K562 (cell line): ENCODE measurements around the gene BAK1. TPM values are rescaled to one million over a fixed set of nuclear protein-coding genes. Genes with fewer than 3 reads are reported as not detected.
"Not testable (repeated sequence)": the region's sequence is repeated elsewhere in the genome, so short reads cannot be mapped to it uniquely, and the experiment has no call there.

Experiments
- ATAC-seq: fragments of 200-7000 bp; cut with Tn5 transposase; 3 replicates; pipeline ENCODE4 v1.9.1; 2020; ENCODE audit warnings: moderate library complexity
- BruUV-seq: library from RNA; stranded (reverse); fragments of 400-500 nt; replicated peaks from 2 replicates; lab custom pipeline; 2021; lab: Mats Ljungman, UMichigan
- CTCF ChIA-PET: fragments of 300-600 bp; formaldehyde crosslinking; extraction: SDS; loops from one replicate; lab custom pipeline; 2021; ENCODE audit warnings: low intra/inter-chr PET ratio; lab: Yijun Ruan, JAX
- POLR2A ChIA-PET: fragments of 300-600, 350-650 bp; sonication (Branson Sonifier 250); formaldehyde crosslinking; extraction: SDS; loops from one replicate; lab custom pipeline; 2021; ENCODE audit warnings: antibody characterized with exemption, inconsistent platforms; lab: Yijun Ruan, JAX
- DNase-seq, 4 experiments: peaks; one replicate each; pipeline versions ENCODE4 v3.0.0 to v3.0.0-alpha.2; 2011 to 2018; ENCODE audit warnings: low spot score in 3 of 4, mixed read lengths in 3 of 4; ENCODE audit errors: extremely low read depth in 1 of 4
- FAIRE-seq: peaks from 2 replicates; lab custom pipeline; 2011; peaks lifted over from hg19 to GRCh38; lab: Jason Lieb, UNC
- H2AFZ ChIP-seq: 2 replicates; pipeline ENCODE4 v1.6.0; 2011; ENCODE audit warnings: low read depth, low read length, control low read depth, inconsistent platforms
- H3K27ac ChIP-seq: fragments of 200-600 bp; 3 replicates; pipeline ENCODE4 v1.8.0; 2011; ENCODE audit warnings: low read depth, mild to moderate bottlenecking, control low read depth, inconsistent platforms, low read length, moderate library complexity, mixed read lengths; ENCODE audit errors: extremely low read depth
- H3K27me3 ChIP-seq, 2 experiments: fragments of 300-600 bp in 1 of 2; 2 replicates in 1 of 2; 3 replicates in 1 of 2; pipeline versions ENCODE4 v1.6.0 to v1.8.0; 2011; ENCODE audit warnings: inconsistent platforms in 2 of 2, low read length in 2 of 2, mild to moderate bottlenecking in 1 of 2, mixed read lengths in 1 of 2, moderate library complexity in 1 of 2; ENCODE audit not compliant: control insufficient read depth in 2 of 2, insufficient read depth in 2 of 2
- H3K36me3 ChIP-seq: fragments of 300-600 bp; 3 replicates; pipeline ENCODE4 v1.8.0; 2011; ENCODE audit warnings: mild to moderate bottlenecking, low read length, inconsistent platforms; ENCODE audit not compliant: control insufficient read depth, insufficient read depth
- H3K4me1 ChIP-seq, 2 experiments: fragments of 200-600 bp in 1 of 2; replicated peaks in 1 of 2; 2 replicates in 1 of 2; 3 replicates in 1 of 2; pipeline versions ENCODE4 v1.5.1 to v1.8.0; 2011; ENCODE audit warnings: inconsistent platforms in 2 of 2, low read length in 2 of 2, mild to moderate bottlenecking in 1 of 2, mixed read lengths in 1 of 2, moderate library complexity in 1 of 2; ENCODE audit not compliant: control insufficient read depth in 2 of 2, insufficient read depth in 2 of 2
- H3K4me2 ChIP-seq: 2 replicates; pipeline ENCODE4 v1.6.1; 2011; ENCODE audit warnings: low read length, control low read depth, inconsistent platforms, mixed read lengths; ENCODE audit not compliant: insufficient read depth
- H3K4me3 ChIP-seq: fragments of 200-600 bp; sonication (generic), shearing (Covaris generic); 2 replicates; pipeline ENCODE4 v1.5.1; 2016; ENCODE audit warnings: control low read depth, inconsistent platforms
- H3K79me2 ChIP-seq: fragments of 200-600 bp; 3 replicates; pipeline ENCODE4 v1.8.0; 2011; ENCODE audit warnings: low read length, inconsistent platforms; ENCODE audit not compliant: control insufficient read depth, insufficient read depth
- H3K9ac ChIP-seq, 2 experiments: 2 replicates each; pipeline versions ENCODE4 v1.6.0 to v1.6.1; 2011; ENCODE audit warnings: low read depth in 2 of 2, low read length in 2 of 2, control low read depth in 1 of 2, inconsistent platforms in 1 of 2, mild to moderate bottlenecking in 1 of 2, mixed read lengths in 1 of 2; ENCODE audit not compliant: insufficient read depth in 1 of 2
- H3K9me1 ChIP-seq: one replicate; pipeline ENCODE4 v1.6.0; 2011; ENCODE audit warnings: inconsistent platforms, mild to moderate bottlenecking, low read length, moderate library complexity; ENCODE audit not compliant: control insufficient read depth, insufficient read depth
- H3K9me3 ChIP-seq: replicated peaks from 2 replicates; pipeline ENCODE4 v1.5.1; 2011; ENCODE audit warnings: low read depth, low read length, inconsistent platforms; ENCODE audit not compliant: control insufficient read depth, insufficient read depth
- H4K20me1 ChIP-seq: replicated peaks from 2 replicates; pipeline ENCODE4 v1.6.1; 2011; ENCODE audit warnings: low read length, inconsistent platforms, mixed read lengths; ENCODE audit not compliant: control insufficient read depth, insufficient read depth
- CEBPB ChIP-seq: fragments of 450-650 bp; IDR thresholded peaks from 2 replicates; pipeline ENCODE4 v1.6.1; 2016; ENCODE audit warnings: missing genetic modification characterization, missing compliant biosample characterization
- MXD1 ChIP-seq: fragments of 250-450 bp; sonication (Bioruptor Pico); IDR thresholded peaks from 2 replicates; pipeline ENCODE4 v1.8.0; 2021; ENCODE audit warnings: borderline replicate concordance, mild to moderate bottlenecking, moderate library complexity; ENCODE audit not compliant: poor library complexity, severe bottlenecking
- NFIC ChIP-seq: fragments of 450-650 bp; IDR thresholded peaks from 2 replicates; pipeline ENCODE4 v1.6.1; 2017; ENCODE audit warnings: mild to moderate bottlenecking, inconsistent platforms
- ZNF384 ChIP-seq: IDR thresholded peaks from 2 replicates; pipeline ENCODE4 v1.6.1; 2012; ENCODE audit warnings: low read depth, low read length, improper control_type of control experiment
- whole genome bisulfite sequencing: fragments of 100-300 bp; shearing (Covaris generic); methylation state at CpG from one replicate; pipeline ENCODE4 v1.1.6; 2016; ENCODE audit warnings: low coverage, mixed read lengths; ENCODE audit not compliant: insufficient coverage; ENCODE audit errors: missing lambda C conversion rate; 5-methylcytosine and 5-hydroxymethylcytosine counted together
- in situ Hi-C: fragments of 300-500 bp; cut with MboI; formaldehyde crosslinking; loops from 4 replicates; pipeline ENCODE4 v1.15.0; 2018; ENCODE audit warnings: inconsistent platforms, mixed read lengths
- intact Hi-C: fragments of 100-400 bp; cut with micrococcal nuclease; formaldehyde crosslinking; loops from 2 replicates; pipeline ENCODE4 v1.14.2; 2022
- polyA plus RNA-seq, 8 experiments: library from polyadenylated mRNA; depleted of rRNA in 4 of 8; stranded (reverse) in 5 of 8; unstranded in 3 of 8; fragments of >200 nt; fragmentation: Nextera tagmentation in 2 of 8; fragmentation: Illumina TruSeq in 1 of 8; extraction: Ambion mirVana in 2 of 8; extraction: Trizol in 1 of 8; gene quantifications; 2 replicates each; pipeline versions ENCODE4 v1.2.1 to v1.2.3, GENCODE V29; 2011 to 2014; ENCODE audit warnings: inconsistent platforms in 1 of 8, missing spikeins in 1 of 8
- total RNA-seq, 7 experiments: library from RNA; depleted of rRNA in 6 of 7; stranded (reverse); fragments of >200 nt in 6 of 7; fragmentation: Illumina TruSeq in 2 of 7; extraction: Trizol in 2 of 7; gene quantifications; 2 replicates each; pipeline versions ENCODE4 v1.2.1 to v1.2.3, GENCODE V29; 2011 to 2021; ENCODE audit warnings: low replicate concordance in 1 of 7

Gene BAK1
- total and polyA plus RNA-seq, 9 of the 15 experiments (the other 6 are each of a cell fraction or from before 2014, with no cell fraction given): 5.4 to 30.7 (median 18.9) TPM

GRCh38 chr6:33557376-33557775, 22.7 kb downstream of the BAK1 start (continued):
- no peak for TF ChIP-seq MXD1 (CRISPR knock-in tag)

GRCh38 chr6:33552883-33553282, 27.2 kb downstream of the BAK1 start:
- BruUV-seq, intact Hi-C loops, H4K20me1 ChIP-seq, H3K9ac ChIP-seq, H3K9me1 ChIP-seq, FAIRE-seq, H3K4me3 ChIP-seq, ATAC-seq, H3K9me3 ChIP-seq, H3K27ac ChIP-seq, H3K79me2 ChIP-seq, CTCF ChIA-PET, in situ Hi-C loops, H3K4me2 ChIP-seq, H3K36me3 ChIP-seq, H3K4me1 ChIP-seq, H3K27me3 ChIP-seq, H2AFZ ChIP-seq: not testable (repeated sequence)
- TF ChIP-seq ZNF384 (peak; percentile 59), NFIC (peak; percentile 93), CEBPB (tag) (0 out of 2 replicates have a peak, but pooled peaks have one; percentile 20)
- WGBS: 24% methylated on average over 3 of the region's 3 CpGs
- peak in 1 of 4 experiments; percentile 39 for DNase-seq
- POLR2A ChIA-PET: interaction anchor here (0.6 to 0.7 kb wide), 3 partner anchors 8 to 159 kb away, joined by 3 to 4 read pairs (median 4); no protein-coding TSS in a partner anchor
